Tibial artery (tissue), 4 donors: ENCODE measurements around the gene ATF6B.

Experiments used
- DNase-seq, 2 donors: peaks; one replicate each; pipeline ENCODE4 v3.0.0-alpha.2; 2019
- H3K27ac ChIP-seq, 2 donors: fragments of 200-600 bp; sonication (generic) in 1 of 2; 1 replicate in 1 of 2; 2 replicates in 1 of 2; pipeline ENCODE4 v1.5.1; 2018 to 2019; ENCODE audit warnings: mild to moderate bottlenecking in 1 of 2
- H3K27me3 ChIP-seq, 2 donors: fragments of 200-600 bp; sonication (generic) in 1 of 2; one replicate each; pipeline versions ENCODE4 v1.5.1 to v1.6.0; 2016 to 2019
- H3K36me3 ChIP-seq, 3 donors: fragments of 200-600 bp; sonication (generic) in 2 of 3; one replicate each; pipeline ENCODE4 v1.5.1; 2016 to 2019; ENCODE audit warnings: mild to moderate bottlenecking in 2 of 3
- H3K4me1 ChIP-seq, 4 donors: fragments of 200-600 bp; sonication (generic) in 2 of 4; 1 replicate in 3 of 4; 2 replicates in 1 of 4; pipeline ENCODE4 v1.5.1; 2016 to 2019
- H3K4me3 ChIP-seq, 2 donors: fragments of 200-600 bp; sonication (generic) in 1 of 2; 1 replicate in 1 of 2; 2 replicates in 1 of 2; pipeline ENCODE4 v1.5.1; 2018 to 2019; ENCODE audit warnings: mild to moderate bottlenecking in 2 of 2
- H3K9me3 ChIP-seq, 3 donors: fragments of 200-600 bp; sonication (generic) in 1 of 3; one replicate each; pipeline ENCODE4 v1.5.1; 2016 to 2019
- intact Hi-C: fragments of 100-400 bp; cut with DNase I; formaldehyde crosslinking; loops from one replicate; pipeline ENCODE4 v1.15.0; 2023; ENCODE audit warnings: low total_unique reads
- TF ChIP-seq, protein P1 (sequence below), 2 experiments: fragments of 200-600 bp in 1 of 2; fragments of 450-650 bp in 1 of 2; IDR thresholded peaks; one replicate each; pipeline ENCODE4 v1.5.1; 2017 to 2019; ENCODE audit warnings: antibody characterized with exemption in 2 of 2, mild to moderate bottlenecking in 1 of 2, moderate library complexity in 1 of 2

ATF6B gene

DNA sequence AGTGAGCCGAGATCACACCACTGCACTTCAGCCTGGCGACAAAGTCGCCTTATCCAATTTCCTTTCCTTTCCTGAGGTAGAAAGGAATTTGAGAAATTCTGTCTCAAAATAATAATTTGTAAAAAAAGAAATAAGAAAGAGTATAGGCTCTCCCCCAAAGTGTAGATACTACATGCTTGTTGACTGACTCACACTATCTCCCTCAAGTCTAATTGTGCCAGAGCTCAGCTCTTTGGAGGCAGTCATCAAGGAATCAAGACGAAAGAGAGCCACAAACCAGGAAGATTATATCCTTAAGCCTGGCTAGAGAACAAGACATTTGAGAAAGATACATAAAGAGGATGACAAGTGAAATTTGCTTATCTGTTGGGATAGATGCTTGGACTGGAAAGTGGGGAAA, 5.7 kb upstream of the ATF6B start:
- Histone ChIP-seq H3K27ac (no peak overlapping the region), H3K4me1 (peaks cover 0 to 17% (median 11%) of the 10 kb centered on the region in 4 donors), H3K27me3 (no peaks in the 10 kb centered on the region), H3K36me3 (no peaks in the 10 kb centered on the region), H3K9me3 (no peaks in the 10 kb centered on the region), H3K4me3 (no peak overlapping the region)
- intact Hi-C loops = no loop called here
- TF ChIP-seq, protein P1, sequence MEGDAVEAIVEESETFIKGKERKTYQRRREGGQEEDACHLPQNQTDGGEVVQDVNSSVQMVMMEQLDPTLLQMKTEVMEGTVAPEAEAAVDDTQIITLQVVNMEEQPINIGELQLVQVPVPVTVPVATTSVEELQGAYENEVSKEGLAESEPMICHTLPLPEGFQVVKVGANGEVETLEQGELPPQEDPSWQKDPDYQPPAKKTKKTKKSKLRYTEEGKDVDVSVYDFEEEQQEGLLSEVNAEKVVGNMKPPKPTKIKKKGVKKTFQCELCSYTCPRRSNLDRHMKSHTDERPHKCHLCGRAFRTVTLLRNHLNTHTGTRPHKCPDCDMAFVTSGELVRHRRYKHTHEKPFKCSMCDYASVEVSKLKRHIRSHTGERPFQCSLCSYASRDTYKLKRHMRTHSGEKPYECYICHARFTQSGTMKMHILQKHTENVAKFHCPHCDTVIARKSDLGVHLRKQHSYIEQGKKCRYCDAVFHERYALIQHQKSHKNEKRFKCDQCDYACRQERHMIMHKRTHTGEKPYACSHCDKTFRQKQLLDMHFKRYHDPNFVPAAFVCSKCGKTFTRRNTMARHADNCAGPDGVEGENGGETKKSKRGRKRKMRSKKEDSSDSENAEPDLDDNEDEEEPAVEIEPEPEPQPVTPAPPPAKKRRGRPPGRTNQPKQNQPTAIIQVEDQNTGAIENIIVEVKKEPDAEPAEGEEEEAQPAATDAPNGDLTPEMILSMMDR (IDR thresholded peaks at IDR 0.05) = no peak
- no peak for DNase-seq

DNA sequence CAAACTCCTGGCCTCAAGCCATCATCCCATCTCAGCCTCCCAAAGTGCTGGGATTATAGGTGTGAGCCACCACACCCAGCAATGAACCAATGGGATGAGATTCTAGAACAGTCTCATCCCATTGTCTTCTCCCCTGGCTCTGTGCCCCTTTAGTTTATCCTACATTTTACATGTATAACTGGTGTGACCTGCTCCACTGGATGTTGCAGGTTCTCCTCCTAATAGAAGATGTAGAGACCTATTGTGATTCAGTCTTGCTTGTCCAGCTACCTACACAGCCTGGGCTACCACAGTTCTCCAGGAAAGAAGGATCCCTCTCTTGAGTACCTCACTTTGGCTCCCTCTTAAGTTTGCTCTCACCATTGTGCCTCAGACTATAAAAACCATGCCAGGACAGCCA, 4.1 kb upstream of the ATF6B start:
- no peak for DNase-seq
- no peak overlapping the region for H3K4me3 ChIP-seq
- H3K9me3 ChIP-seq = no peaks in the 10 kb centered on the region
- H3K27ac ChIP-seq = no peak overlapping the region
- H3K36me3 ChIP-seq = no peaks in the 10 kb centered on the region
- intact Hi-C loops = no loop called here
- TF ChIP-seq, protein P1 (IDR thresholded peaks at IDR 0.05) = no peak
- no peaks in the 10 kb centered on the region for H3K27me3 ChIP-seq
- peaks cover 0 to 27% (median 21%) of the 10 kb centered on the region in 4 donors for H3K4me1 ChIP-seq

DNA sequence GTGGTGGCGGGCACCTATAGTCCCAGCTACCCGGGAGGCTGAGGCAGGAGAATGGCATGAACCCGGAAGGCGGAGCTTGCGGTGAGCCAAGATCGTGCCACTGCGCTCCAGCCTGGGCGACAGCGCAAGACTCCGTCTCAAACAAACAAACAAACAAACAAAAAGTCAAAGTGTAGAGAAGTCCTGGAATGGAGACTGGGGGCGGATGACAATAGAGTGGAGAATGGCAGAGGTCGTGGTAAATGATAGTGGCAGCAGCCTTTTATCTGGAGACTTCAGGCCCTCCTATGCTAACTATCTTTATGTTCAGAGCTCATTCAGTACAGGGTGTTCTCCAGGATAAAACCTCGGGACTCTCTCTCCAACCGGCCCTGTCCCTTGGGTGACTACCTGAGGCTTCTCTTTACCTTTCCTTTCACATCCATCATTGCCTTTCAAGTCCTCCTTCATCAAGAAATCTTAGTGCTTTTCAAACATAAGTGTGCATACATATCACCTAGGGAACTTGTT, 3.4 kb upstream of the ATF6B start:
- Histone ChIP-seq H3K4me3 (no peak overlapping the region), H3K36me3 (peaks cover 0 to 6% (median under 1%) of the 10 kb centered on the region in 3 donors), H3K27me3 (no peaks in the 10 kb centered on the region), H3K4me1 (peaks cover 0 to 33% (median 26%) of the 10 kb centered on the region in 4 donors), H3K27ac (no peak overlapping the region), H3K9me3 (no peaks in the 10 kb centered on the region)
- TF ChIP-seq, protein P1 (IDR thresholded peaks at IDR 0.05) = no peak
- intact Hi-C loops = no loop called here
- DNase-seq = no peak

DNA sequence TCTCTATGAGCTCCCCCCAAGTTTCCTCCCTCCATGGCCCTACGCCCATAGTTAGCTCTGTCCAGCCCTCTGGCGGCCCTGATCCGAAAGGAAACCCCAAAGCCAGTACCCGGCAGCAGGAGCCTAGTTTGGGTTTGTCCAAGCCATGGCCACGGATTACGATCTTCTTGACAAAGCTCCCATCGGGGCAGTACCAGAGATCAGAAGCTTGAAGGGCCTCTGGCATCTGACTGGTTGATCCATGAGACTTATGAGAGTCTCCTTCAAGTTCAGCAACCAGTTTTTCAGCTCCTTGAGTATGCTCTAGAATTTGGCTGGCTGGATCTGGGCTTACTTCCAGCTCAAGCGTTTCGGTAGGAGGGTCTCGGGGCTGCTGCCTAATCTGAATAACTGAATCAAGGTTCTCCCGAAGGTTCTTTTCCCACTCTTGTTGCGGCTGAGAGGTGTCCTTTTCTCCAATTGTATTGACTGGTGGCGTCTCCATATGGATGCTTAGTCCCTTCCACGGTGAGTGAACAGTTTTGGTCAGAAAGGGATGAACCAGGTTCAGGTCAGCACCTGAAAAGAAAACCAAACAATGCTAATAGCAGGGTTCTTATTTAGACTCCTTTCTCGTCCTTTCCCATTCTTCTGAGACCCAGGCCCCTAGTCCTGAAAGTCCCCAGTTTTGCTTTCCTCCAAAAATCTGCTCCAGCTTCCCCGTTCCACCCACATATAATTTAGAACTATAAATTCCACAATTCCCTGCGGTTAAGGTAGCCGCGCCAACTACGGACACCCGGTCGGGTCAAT, 1.4 kb upstream of the ATF6B start:
- DNase-seq = no peak
- peak overlapping the region; percentile 65 to 94 for H3K4me3 ChIP-seq
- H3K4me1 ChIP-seq = peaks cover 0 to 43% (median 34%) of the 10 kb centered on the region in 4 donors
- intact Hi-C loops = no loop called here
- H3K27ac ChIP-seq = peak overlapping the region; percentile 68 to 89
- no peaks in the 10 kb centered on the region for H3K27me3 ChIP-seq
- no peaks in the 10 kb centered on the region for H3K9me3 ChIP-seq
- TF ChIP-seq, protein P1 (IDR thresholded peaks at IDR 0.05) = no peak
- peaks cover 17 to 25% (median 19%) of the 10 kb centered on the region in 3 donors for H3K36me3 ChIP-seq

DNA sequence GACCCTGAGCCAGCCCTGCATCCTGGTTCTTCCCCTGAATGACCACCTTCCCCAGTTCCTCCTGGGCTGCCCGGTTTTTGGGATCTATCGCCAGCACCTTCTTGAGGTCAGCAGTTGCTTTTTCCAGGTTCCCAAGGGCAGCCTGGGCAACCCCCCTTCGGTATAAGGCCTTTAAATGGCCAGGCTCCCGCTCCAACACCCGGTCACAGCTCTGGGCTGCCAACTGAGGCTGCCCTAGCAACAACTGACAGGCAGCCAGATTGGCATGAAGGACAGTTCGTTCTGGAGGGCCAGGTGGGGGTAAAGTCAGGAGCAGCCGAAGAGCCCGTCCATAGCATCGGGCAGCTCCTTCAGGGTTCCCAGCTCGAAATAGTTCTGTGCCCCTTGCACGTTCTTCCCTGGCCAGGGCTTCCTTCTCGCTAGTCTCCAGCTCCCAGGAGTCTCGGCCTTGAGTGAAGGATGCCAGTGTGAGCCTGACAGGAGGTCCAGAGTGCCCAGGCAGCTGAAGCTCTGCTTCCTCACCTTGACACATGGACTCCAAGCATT, 778 bp upstream of the ATF6B start:
- H3K9me3 ChIP-seq = no peaks in the 10 kb centered on the region
- peak overlapping the region; percentile 65 to 94 for H3K4me3 ChIP-seq
- no peaks in the 10 kb centered on the region for H3K27me3 ChIP-seq
- peak overlapping the region; percentile 68 to 89 for H3K27ac ChIP-seq
- peaks cover 0 to 43% (median 34%) of the 10 kb centered on the region in 4 donors for H3K4me1 ChIP-seq
- peaks cover 23 to 31% (median 25%) of the 10 kb centered on the region in 3 donors for H3K36me3 ChIP-seq
- TF ChIP-seq, protein P1 (IDR thresholded peaks at IDR 0.05) = no peak
- intact Hi-C loops = no loop called here
- DNase-seq = peak in 1 of 2 donors; percentile 69
